HepG2 (cell line): ENCODE results near the gene MAPK6. TPM values are rescaled to one million over a fixed set of nuclear protein-coding genes. Genes with fewer than 3 reads are reported as not detected.

Source experiments
- EP300 ChIP-seq, 3 experiments: sonication (generic) in 1 of 3; formaldehyde crosslinking in 1 of 3; IDR thresholded peaks; 2 replicates each; pipeline versions ENCODE4 v1.5.1 to v1.6.1; 2011 to 2020; ENCODE audit warnings: low read depth in 2 of 3, low read length in 2 of 3, borderline replicate concordance in 1 of 3, improper control_type of control experiment in 1 of 3, mild to moderate bottlenecking in 1 of 3, missing genetic modification reagents in 1 of 3, moderate library complexity in 1 of 3
- JDP2 ChIP-seq: sonication (generic); formaldehyde crosslinking; IDR thresholded peaks from 2 replicates; pipeline ENCODE4 v1.8.1; 2022; ENCODE audit warnings: missing genetic modification reagents, borderline replicate concordance
- JUND ChIP-seq: sonication (generic); formaldehyde crosslinking; IDR thresholded peaks from 2 replicates; pipeline ENCODE4 v1.8.0; 2022; ENCODE audit warnings: mild to moderate bottlenecking, missing genetic modification reagents
- KMT2B ChIP-seq: IDR thresholded peaks from 2 replicates; pipeline ENCODE4 v1.6.1; 2016; ENCODE audit warnings: missing genetic modification reagents, missing compliant biosample characterization
- MED13 ChIP-seq: sonication (generic); formaldehyde crosslinking; IDR thresholded peaks from 2 replicates; pipeline ENCODE4 v1.5.0; 2020; ENCODE audit warnings: missing genetic modification reagents
- RFX3 ChIP-seq: IDR thresholded peaks from 2 replicates; pipeline ENCODE4 v1.6.1; 2016; ENCODE audit warnings: missing biosample characterization, missing genetic modification reagents
- ZEB1 ChIP-seq: IDR thresholded peaks from 2 replicates; pipeline ENCODE4 v1.6.1; 2012; ENCODE audit warnings: mild to moderate bottlenecking, low read depth, inconsistent platforms; ENCODE audit not compliant: insufficient replicate concordance
- ZMYM2 ChIP-seq: sonication (generic); formaldehyde crosslinking; IDR thresholded peaks from 2 replicates; pipeline ENCODE4 v1.8.0; 2022; ENCODE audit warnings: mild to moderate bottlenecking, missing genetic modification reagents
- ZNF431 ChIP-seq: sonication (generic); formaldehyde crosslinking; IDR thresholded peaks from 2 replicates; pipeline ENCODE4 v1.9.0; 2022; ENCODE audit warnings: missing genetic modification reagents, low read depth, mild to moderate bottlenecking, borderline replicate concordance
- ZNF775 ChIP-seq: sonication (generic); formaldehyde crosslinking; IDR thresholded peaks from 2 replicates; pipeline ENCODE4 v1.4.0; 2020; ENCODE audit warnings: missing genetic modification reagents, mild to moderate bottlenecking, moderate library complexity, borderline replicate concordance
- polyA plus RNA-seq, 8 experiments: library from polyadenylated mRNA; depleted of rRNA in 3 of 8; stranded (reverse) in 7 of 8; unstranded in 1 of 8; fragments of >200 nt; fragmentation: Illumina TruSeq in 4 of 8; extraction: Trizol in 4 of 8; gene quantifications; 2 replicates each; pipeline versions ENCODE4 v1.2.1 to v1.2.3, GENCODE V29; 2011 to 2016; ENCODE audit warnings: low read depth in 4 of 8, missing spikeins in 1 of 8, mixed read lengths in 1 of 8; ENCODE audit not compliant: insufficient read depth in 1 of 8
- total RNA-seq, 5 experiments: library from RNA; depleted of rRNA; stranded (reverse); fragments of >200 nt; fragmentation: Illumina TruSeq; extraction: Trizol; gene quantifications; 2 replicates each; pipeline ENCODE4 v1.2.3, GENCODE V29; 2016; ENCODE audit warnings: low read depth in 1 of 5
- TF ChIP-seq, protein P1 (sequence below): sonication (generic); formaldehyde crosslinking; IDR thresholded peaks from 2 replicates; pipeline ENCODE4 v1.4.0; 2020; ENCODE audit warnings: missing genetic modification reagents
- TF ChIP-seq, protein P2 (sequence below): IDR thresholded peaks from 2 replicates; pipeline ENCODE4 v1.6.1; 2016
- TF ChIP-seq, protein P3 (sequence below): sonication (generic); formaldehyde crosslinking; IDR thresholded peaks from 2 replicates; pipeline ENCODE4 v1.8.1; 2022; ENCODE audit warnings: low read depth, mild to moderate bottlenecking, missing genetic modification reagents
- TF ChIP-seq, protein P4 (sequence below): sonication (generic); formaldehyde crosslinking; IDR thresholded peaks from 2 replicates; pipeline ENCODE4 v1.4.0; 2020; ENCODE audit warnings: missing genetic modification reagents
- TF ChIP-seq, protein P5 (sequence below): sonication (generic); formaldehyde crosslinking; conservative IDR thresholded peaks from 2 replicates; pipeline ENCODE4 v1.4.0; 2020; ENCODE audit warnings: missing genetic modification reagents

MAPK6 gene
- total and polyA plus RNA-seq, 2 of the 13 experiments (the other 11 are each of a cell fraction or from before 2014, with no cell fraction given): 89.5 to 99.7 TPM

DNA sequence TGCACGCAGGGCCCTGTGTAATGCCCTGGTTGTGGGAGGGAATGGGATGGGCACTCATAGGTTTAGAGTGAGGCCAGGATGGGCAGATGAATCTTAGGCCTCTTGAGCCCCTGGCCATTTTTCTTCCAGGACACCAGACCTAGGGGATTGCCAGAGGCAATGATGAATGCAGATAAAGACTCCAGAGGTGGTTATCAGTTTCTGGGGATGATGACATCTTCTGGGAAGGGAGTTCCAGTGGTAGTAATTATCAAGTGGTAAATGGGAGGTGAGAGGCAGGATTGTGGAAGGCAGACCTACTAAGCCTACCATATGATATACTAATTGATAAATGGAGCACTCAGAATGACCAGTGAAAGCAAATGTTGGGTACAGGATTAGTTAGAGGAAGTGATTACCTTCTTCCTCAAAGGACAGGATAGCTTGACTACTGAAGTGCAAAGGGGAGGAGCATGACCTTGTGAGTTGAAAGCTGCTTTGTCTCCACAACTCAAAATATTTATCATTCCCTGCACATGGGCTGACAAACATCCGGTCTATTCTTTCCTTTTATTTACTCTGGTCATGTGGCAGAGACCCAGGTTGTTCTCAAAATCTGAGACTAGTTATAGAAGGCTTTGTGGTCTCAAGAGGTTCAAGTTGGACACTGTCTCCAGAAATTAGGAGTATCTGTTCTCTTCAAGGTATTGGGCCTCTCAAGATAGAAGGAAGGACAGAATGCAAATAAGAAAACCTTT lies 10.2 kb upstream of the MAPK6 start (continued):
- TF ChIP-seq, protein P1, sequence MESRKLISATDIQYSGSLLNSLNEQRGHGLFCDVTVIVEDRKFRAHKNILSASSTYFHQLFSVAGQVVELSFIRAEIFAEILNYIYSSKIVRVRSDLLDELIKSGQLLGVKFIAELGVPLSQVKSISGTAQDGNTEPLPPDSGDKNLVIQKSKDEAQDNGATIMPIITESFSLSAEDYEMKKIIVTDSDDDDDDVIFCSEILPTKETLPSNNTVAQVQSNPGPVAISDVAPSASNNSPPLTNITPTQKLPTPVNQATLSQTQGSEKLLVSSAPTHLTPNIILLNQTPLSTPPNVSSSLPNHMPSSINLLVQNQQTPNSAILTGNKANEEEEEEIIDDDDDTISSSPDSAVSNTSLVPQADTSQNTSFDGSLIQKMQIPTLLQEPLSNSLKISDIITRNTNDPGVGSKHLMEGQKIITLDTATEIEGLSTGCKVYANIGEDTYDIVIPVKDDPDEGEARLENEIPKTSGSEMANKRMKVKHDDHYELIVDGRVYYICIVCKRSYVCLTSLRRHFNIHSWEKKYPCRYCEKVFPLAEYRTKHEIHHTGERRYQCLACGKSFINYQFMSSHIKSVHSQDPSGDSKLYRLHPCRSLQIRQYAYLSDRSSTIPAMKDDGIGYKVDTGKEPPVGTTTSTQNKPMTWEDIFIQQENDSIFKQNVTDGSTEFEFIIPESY (CRISPR knock-in tag): peak; percentile 25; the same call in 1 of the 2 replicates
- TF ChIP-seq KMT2B (no peak), JUND (no peak), EP300 (IDR thresholded peaks at IDR 0.05; ENCODE audit: low read depth in 2 of 2, low read length in 2 of 2) (peak in 1 of 2 experiments; percentile 93; a peak in 2 of 4 replicates), EP300 (CRISPR knock-in tag; IDR thresholded peaks at IDR 0.05; ENCODE audit: borderline replicate concordance) (peak; percentile 95), ZMYM2 (CRISPR knock-in tag) (0 out of 2 replicates have a peak, but pooled peaks have one; percentile 33), ZEB1 (peak; percentile 55), ZNF775 (CRISPR knock-in tag) (no peak), RFX3 (CRISPR knock-in tag) (no peak), JDP2 (CRISPR knock-in tag) (no peak), ZNF431 (CRISPR knock-in tag) (no peak; the same call in 1 of the 2 replicates), MED13 (CRISPR knock-in tag) (peak; percentile 58; the same call in 1 of the 2 replicates)
- TF ChIP-seq, protein P2, sequence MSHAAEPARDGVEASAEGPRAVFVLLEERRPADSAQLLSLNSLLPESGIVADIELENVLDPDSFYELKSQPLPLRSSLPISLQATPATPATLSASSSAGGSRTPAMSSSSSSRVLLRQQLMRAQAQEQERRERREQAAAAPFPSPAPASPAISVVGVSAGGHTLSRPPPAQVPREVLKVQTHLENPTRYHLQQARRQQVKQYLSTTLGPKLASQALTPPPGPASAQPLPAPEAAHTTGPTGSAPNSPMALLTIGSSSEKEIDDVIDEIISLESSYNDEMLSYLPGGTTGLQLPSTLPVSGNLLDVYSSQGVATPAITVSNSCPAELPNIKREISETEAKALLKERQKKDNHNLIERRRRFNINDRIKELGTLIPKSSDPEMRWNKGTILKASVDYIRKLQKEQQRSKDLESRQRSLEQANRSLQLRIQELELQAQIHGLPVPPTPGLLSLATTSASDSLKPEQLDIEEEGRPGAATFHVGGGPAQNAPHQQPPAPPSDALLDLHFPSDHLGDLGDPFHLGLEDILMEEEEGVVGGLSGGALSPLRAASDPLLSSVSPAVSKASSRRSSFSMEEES (CRISPR knock-in tag): peak; percentile 99
- TF ChIP-seq, protein P3, sequence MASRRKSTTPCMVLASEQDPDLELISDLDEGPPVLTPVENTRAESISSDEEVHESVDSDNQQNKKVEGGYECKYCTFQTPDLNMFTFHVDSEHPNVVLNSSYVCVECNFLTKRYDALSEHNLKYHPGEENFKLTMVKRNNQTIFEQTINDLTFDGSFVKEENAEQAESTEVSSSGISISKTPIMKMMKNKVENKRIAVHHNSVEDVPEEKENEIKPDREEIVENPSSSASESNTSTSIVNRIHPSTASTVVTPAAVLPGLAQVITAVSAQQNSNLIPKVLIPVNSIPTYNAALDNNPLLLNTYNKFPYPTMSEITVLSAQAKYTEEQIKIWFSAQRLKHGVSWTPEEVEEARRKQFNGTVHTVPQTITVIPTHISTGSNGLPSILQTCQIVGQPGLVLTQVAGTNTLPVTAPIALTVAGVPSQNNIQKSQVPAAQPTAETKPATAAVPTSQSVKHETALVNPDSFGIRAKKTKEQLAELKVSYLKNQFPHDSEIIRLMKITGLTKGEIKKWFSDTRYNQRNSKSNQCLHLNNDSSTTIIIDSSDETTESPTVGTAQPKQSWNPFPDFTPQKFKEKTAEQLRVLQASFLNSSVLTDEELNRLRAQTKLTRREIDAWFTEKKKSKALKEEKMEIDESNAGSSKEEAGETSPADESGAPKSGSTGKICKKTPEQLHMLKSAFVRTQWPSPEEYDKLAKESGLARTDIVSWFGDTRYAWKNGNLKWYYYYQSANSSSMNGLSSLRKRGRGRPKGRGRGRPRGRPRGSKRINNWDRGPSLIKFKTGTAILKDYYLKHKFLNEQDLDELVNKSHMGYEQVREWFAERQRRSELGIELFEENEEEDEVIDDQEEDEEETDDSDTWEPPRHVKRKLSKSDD (CRISPR knock-in tag): no peak
- TF ChIP-seq, protein P4, sequence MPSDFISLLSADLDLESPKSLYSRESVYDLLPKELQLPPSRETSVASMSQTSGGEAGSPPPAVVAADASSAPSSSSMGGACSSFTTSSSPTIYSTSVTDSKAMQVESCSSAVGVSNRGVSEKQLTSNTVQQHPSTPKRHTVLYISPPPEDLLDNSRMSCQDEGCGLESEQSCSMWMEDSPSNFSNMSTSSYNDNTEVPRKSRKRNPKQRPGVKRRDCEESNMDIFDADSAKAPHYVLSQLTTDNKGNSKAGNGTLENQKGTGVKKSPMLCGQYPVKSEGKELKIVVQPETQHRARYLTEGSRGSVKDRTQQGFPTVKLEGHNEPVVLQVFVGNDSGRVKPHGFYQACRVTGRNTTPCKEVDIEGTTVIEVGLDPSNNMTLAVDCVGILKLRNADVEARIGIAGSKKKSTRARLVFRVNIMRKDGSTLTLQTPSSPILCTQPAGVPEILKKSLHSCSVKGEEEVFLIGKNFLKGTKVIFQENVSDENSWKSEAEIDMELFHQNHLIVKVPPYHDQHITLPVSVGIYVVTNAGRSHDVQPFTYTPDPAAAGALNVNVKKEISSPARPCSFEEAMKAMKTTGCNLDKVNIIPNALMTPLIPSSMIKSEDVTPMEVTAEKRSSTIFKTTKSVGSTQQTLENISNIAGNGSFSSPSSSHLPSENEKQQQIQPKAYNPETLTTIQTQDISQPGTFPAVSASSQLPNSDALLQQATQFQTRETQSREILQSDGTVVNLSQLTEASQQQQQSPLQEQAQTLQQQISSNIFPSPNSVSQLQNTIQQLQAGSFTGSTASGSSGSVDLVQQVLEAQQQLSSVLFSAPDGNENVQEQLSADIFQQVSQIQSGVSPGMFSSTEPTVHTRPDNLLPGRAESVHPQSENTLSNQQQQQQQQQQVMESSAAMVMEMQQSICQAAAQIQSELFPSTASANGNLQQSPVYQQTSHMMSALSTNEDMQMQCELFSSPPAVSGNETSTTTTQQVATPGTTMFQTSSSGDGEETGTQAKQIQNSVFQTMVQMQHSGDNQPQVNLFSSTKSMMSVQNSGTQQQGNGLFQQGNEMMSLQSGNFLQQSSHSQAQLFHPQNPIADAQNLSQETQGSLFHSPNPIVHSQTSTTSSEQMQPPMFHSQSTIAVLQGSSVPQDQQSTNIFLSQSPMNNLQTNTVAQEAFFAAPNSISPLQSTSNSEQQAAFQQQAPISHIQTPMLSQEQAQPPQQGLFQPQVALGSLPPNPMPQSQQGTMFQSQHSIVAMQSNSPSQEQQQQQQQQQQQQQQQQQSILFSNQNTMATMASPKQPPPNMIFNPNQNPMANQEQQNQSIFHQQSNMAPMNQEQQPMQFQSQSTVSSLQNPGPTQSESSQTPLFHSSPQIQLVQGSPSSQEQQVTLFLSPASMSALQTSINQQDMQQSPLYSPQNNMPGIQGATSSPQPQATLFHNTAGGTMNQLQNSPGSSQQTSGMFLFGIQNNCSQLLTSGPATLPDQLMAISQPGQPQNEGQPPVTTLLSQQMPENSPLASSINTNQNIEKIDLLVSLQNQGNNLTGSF (CRISPR knock-in tag): no peak
- TF ChIP-seq, protein P5, sequence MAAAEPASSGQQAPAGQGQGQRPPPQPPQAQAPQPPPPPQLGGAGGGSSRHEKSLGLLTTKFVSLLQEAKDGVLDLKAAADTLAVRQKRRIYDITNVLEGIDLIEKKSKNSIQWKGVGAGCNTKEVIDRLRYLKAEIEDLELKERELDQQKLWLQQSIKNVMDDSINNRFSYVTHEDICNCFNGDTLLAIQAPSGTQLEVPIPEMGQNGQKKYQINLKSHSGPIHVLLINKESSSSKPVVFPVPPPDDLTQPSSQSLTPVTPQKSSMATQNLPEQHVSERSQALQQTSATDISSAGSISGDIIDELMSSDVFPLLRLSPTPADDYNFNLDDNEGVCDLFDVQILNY (CRISPR knock-in tag): no peak
